HG03439 (cell line): Measurements from ENCODE around the gene PKP3.
"Not testable (repeated sequence)": the region's sequence is repeated elsewhere in the genome, so short reads cannot be mapped to it uniquely, and the experiment has no call there.

ENCODE experiments used
- ATAC-seq: cut with Tn5 transposase; IDR thresholded peaks from one replicate; pipeline ENCODE4 v1.9.1; 2021; ENCODE audit warnings: mild to moderate bottlenecking, moderate library complexity; ENCODE audit not compliant: unreplicated experiment

Gene PKP3

GRCh38 chr11:420911-421321 lies 26.9 kb downstream of the PKP3 start:
- no peak for ATAC-seq

- no peak for ATAC-seq
Observed at GRCh38 chr11:422249-422656, 28.2 kb downstream of the PKP3 start.

DNA sequence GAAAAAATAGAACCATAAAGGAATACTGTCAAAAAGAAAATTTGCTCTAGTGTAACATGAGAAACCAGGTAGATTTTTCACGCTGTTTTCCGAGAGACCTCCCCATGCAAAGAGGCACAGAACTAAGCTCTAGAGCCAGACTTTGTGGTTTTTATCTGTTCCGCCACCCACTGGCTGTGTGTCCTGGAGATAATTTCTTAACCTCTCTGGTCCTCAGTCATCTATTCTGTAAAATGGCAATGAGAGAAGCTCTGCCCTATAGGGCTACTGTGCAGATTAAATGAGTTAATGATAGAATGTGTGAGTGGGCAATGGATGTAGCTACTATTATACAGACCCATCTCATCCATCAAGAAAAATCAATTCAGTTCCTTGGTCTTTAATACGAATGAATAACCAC lies 30.2 kb downstream of the PKP3 start:
- no peak for ATAC-seq

GRCh38 chr11:424766-425165 lies 30.8 kb downstream of the PKP3 start:
- not testable (repeated sequence) for ATAC-seq

- ATAC-seq: no peak
Observed at GRCh38 chr11:425301-425700, 31.3 kb downstream of the PKP3 start.

DNA sequence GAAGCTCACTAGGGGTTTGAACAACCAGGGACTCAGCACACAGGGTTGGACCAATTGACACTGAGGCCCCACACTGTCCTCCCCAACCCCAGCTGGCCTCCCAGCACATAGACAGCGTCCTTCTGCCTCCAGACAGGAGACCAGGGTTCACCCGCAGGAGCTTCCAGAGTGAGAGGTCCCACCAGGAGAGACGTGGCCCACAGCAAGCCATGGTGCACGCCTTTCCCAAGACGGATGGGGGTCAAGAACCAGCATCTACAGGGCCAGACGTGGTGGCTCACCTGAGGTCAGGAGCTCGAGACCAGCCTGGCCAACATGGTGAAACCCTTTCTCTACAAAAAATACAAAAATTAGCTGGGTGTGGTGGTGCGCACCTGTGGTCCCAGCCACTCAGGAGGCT lies 32.8 kb downstream of the PKP3 start:
- no peak for ATAC-seq

- ATAC-seq: no peak
Observed at GRCh38 chr11:428295-428694, 34.3 kb downstream of the PKP3 start.

GRCh38 chr11:429391-429790 lies 35.4 kb downstream of the PKP3 start:
- no peak for ATAC-seq

- no peak for ATAC-seq
Observed at GRCh38 chr11:429931-430456, 36.0 kb downstream of the PKP3 start.

DNA sequence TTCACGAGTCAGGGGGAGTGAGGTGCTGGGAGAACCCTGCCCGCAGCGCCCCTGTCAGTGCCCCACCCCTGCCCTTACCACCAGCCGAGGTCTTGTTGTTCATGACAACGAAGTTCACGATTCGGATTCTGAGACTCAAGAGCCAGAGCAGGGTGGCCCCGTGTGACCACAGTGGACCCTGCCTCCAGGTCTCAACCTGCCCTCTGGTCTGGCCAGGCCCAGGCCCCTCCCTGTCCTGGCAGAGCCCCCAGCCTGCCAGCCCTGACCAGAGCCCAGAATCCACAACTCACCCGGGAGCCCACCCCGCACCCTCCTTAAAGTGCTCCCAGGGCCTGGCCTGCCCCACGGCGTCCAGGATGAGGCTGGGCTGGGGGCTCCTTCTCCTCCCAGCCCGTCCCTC lies 37.9 kb downstream of the PKP3 start:
- no peak for ATAC-seq

DNA sequence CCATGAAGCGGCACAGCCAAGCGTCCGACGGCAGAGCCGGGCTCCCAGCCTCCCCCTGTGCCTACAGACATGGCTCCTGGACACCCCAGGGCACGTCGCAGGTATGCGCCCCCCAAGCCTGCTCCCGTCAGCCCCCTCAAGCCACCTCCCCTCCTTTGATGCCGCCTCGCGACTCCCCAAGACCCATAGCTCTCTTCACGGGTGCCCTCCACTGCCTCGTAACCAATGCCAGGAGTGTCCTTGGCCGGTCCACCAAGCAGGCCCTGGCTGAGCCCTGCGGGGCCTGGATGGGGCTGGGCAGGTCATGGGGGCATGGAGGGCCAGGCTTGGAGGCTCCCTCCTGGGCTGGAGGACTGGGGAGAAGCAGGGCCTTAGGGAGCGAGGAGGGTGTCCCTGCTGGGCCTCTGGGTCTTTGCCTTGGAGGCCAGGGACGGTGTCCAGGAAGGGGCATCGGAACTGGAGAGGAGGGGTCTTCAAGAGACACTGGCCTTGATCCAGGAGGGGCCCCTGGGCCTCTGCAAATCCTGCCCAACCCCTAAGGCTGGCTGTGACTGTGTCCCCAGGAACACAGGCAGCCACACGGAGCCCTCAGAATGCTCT lies 38.6 kb downstream of the PKP3 start:
- ATAC-seq: no peak

- no peak for ATAC-seq
Observed at GRCh38 chr11:433111-433510, 39.1 kb downstream of the PKP3 start.

DNA sequence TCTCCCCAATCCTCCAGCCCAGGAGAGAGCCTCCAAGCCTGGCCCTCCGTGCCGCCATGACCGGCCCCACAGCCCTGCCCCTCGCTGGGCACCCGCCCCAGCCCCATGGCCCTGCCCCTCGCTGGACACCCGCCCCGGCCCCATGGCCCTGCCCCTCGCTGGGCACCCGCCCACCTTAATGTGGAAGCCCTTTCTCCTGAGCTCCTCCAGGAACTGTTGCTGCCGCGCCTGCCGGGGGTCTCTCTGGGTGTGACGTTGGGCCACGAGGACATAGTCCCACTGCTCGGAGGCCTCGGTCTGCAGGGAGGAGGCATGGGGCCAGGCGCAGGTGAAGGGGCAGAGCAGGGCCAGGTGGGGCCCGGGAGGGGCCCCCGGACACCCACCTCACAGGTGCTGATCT lies 39.6 kb downstream of the PKP3 start:
- ATAC-seq: no peak

DNA sequence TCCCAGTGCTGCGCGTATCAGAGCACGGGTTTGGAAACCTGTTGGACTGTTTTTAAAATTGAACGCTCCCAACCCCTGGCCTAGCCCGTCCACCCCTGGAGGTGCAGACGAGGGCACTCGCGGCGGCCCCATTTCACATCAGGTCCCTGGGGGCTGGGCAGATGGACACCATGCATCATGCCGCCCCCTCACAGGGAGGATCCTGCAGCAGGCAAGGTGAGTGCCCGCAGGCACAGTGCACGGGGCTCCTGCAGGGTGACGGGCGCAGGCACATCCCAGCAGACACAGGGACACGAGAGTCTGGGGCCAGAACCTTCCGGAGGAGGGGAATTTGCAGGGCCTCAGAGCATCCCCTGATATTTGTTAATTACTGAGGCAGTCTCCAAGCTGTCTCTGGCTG lies 40.5 kb downstream of the PKP3 start:
- ATAC-seq: no peak

DNA sequence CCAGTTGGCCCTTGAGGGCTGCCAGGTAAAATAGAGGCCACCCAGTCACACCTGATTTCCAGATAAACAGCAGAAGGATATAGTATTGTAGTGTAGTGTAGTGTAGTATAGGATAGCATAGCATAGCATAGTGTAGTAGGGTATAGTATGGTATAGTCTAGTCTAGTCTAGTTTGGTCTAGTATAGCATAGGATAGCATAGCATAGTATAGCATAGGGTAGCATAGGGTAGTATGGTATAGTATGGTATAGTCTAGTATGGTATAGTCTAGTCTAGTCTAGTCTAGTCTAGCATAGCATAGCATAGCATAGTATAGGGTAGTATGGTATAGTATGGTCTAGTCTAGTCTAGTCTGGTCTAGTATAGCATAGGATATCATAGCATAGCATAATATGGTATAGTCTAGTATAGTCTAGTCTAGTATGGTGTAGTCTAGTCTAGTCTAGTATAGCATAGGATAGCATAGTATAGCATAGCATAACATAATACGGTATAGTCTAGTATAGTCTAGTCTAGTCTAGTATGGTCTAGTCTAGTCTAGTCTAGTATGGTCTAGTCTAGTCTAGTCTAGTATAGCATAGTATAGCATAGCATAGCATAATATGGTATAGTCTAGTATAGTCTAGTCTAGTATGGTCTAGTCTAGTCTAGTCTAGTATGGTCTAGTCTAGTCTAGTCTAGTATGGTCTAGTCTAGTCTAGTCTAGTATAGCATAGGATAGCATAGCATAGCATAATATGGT lies 41.2 kb downstream of the PKP3 start:
- not testable (repeated sequence) for ATAC-seq

DNA sequence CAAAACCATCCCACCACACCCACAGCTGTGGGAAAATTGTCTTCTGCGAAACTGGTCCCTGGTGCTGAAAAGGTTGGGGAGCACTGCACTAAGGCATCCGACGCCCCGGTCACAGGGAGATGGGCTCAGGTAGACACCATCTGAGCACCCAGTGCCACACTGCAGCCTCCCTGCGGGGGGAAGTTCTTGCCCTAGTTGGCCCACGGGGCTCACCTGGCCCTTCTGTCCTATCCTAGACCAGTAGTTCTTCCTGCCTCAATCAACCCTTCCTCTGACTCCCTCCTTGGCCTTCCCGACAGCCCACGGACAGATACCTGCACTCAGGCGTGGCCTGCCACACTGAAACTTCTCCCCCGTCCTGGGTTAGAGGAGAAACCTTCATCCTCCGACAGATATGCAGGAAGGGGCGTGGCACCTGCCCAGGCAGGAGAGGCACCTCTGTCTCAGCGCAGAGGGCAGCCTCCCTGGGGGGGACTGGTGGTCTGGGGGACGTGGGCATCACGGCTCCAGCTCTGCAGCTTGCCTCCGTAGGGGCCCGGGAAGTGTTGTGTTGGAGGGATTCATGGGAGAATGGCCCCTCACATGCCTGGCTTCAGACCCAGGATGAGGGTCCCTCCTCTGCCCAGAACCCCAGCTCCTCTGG lies 43.3 kb downstream of the PKP3 start:
- ATAC-seq: no peak

- ATAC-seq: no peak
Observed at GRCh38 chr11:438101-438844, 44.3 kb downstream of the PKP3 start.

GRCh38 chr11:439315-440064 lies 45.5 kb downstream of the PKP3 start:
- no peak for ATAC-seq

DNA sequence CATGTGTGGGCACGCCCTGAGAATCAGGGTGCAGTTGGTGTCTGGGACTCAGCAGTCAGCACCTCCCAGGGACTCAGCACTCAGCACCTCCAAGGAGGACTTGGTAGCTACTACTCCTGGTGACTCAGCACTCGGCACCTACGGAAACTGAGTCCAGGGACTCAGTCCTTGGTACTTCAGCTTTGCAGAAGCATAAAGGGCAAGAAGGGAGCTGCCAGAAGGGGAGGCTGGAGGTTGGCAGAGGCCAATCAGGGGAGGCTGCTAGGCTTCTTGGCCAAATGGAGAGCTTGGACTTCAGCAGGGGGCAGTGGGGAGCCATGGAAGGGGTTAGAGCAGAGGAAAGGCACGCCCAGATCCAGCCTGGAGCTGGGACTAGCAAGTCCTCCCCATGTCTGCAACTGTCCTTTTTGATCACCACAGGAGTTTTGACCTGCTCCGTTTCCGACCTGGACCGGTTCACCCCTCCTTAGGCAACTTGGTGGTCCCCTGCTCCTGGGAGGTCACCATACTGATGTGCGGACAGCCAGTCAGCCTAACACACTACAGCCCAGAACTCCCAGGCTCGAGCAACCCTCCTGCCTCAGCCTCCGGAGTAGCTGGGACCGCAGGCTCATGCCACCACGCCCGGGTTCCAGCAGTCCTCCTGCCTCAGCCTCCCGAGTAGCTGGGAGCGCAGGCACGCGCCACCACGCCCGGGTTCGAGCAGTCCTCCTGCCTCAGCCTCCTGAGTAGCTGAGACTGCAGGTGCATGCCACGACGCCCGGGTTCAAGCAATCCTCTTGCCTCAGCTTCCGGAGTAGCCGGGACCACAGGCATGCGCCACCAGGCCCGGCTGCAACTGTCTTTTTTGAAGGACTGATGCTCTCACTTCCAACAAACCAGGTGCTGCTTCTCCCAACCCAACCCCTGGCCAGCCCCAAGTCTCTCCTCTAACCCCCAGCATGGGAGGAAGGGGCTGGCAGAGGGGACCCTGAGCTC lies 46.3 kb downstream of the PKP3 start:
- ATAC-seq: no peak

DNA sequence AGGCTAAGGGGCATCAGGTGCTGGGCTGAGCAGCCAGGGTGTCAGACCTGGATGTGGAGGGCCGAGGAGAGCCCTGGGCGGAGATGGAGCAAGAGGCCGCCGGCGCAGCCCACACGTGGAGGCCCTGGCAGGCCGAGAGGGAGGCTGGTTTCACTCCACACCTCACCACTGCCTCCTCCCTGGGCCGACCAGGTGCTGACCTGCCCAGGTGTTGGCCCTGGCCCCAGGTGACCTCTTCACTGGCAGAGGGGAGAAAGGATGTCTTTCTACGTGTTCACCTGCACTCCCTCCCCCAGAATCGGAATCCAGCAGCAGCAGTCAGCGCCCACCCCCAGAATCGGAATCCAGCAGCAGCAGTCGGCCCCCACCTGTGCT lies 47.0 kb downstream of the PKP3 start:
- ATAC-seq: no peak
